DOHH2 (cell line): Measurements from ENCODE around the gene TMEM267.

Source experiments
- CTCF ChIP-seq: fragments of 200-600 bp; sonication (generic); IDR thresholded peaks from one replicate; pipeline ENCODE4 v1.5.1; 2014; ENCODE audit warnings: antibody characterized with exemption, mild to moderate bottlenecking, low read depth, low read length; ENCODE audit not compliant: poor library complexity, severe bottlenecking
- EZH2phosphoT487 ChIP-seq: fragments of 200-600 bp; sonication (generic); IDR thresholded peaks from 2 replicates; pipeline ENCODE4 v1.6.1; 2017; ENCODE audit warnings: borderline replicate concordance, mild to moderate bottlenecking, antibody characterized with exemption, low read length, moderate library complexity, mixed read lengths

DNA sequence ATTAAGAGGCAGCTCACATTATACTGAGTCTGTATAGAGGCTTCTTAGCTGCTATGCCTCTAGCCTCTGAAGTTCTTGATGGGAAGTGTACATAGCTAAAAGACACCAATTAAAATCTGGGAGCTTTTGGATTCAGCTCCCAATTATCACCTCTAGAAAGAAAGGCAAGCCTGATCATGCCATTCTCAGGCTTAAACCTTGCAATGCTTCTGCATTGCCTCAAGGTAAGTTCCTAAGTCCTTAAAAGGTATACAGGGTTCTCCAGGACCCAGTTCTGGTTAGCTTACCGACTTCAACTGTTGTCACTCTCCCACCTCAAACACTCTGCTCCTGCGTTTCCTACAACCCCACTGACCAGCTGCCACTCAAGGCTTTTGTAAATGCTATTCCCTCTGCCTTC, 54.0 kb downstream of the TMEM267 start:
- no peak for TF ChIP-seq CTCF
- TF ChIP-seq EZH2phosphoT487, result no peak
